GM13977 (cell line): ENCODE results near the gene CHMP4A.
"Not testable (repeated sequence)": the region's sequence is repeated elsewhere in the genome, so short reads cannot be mapped to it uniquely, and the experiment has no call there.

ENCODE experiments used
- DNase-seq: peaks from one replicate; pipeline ENCODE4 v3.0.0; 2012; ENCODE audit warnings: low spot score
- CTCF ChIP-seq: IDR thresholded peaks from 2 replicates; pipeline ENCODE4 v1.5.1; 2012; ENCODE audit warnings: mild to moderate bottlenecking, control low read depth; ENCODE audit not compliant: insufficient read depth; ENCODE audit errors: extremely low read depth, missing control alignments
- in situ Hi-C: fragments of 300-500 bp; cut with MboI; formaldehyde crosslinking; loops from one replicate; pipeline ENCODE4 v1.12.0; 2022; ENCODE audit warnings: low sequenced_read_pairs, low pct_unique_long_range_greater_than_20kb, mixed read lengths, inconsistent platforms; ENCODE audit not compliant: unreplicated experiment

CHMP4A gene

GRCh38 chr14:24232645-24233537 lies 19.6 kb upstream of the CHMP4A start, which contains the start of gene GMPR2:
Gene GMPR2 (plus strand): TSS chr14:24232929. CDS start chr14:24233254, 325 bp downstream.
- in situ Hi-C loops, result no loop called here
- peak; percentile 65 for DNase-seq
- TF ChIP-seq CTCF, result no peak

- TF ChIP-seq CTCF, result no peak
- DNase-seq, result peak; percentile 83
- in situ Hi-C loops, result no loop called here
Observed at GRCh38 chr14:24232121-24232644, 18.9 kb upstream of the CHMP4A start, which contains the start of gene NEDD8. Gene NEDD8 (minus strand): TSS chr14:24232367. CDS start chr14:24232267, 100 bp downstream.

- in situ Hi-C loops, result no loop called here
- TF ChIP-seq CTCF, result no peak
- DNase-seq, result no peak
Observed at GRCh38 chr14:24231263-24232120, 18.2 kb upstream of the CHMP4A start.

GRCh38 chr14:24228902-24229301 lies 15.6 kb upstream of the CHMP4A start:
- no peak for TF ChIP-seq CTCF
- DNase-seq, result no peak
- in situ Hi-C loops, result no loop called here

GRCh38 chr14:24226473-24226872 lies 13.2 kb upstream of the CHMP4A start:
- in situ Hi-C loops, result no loop called here
- no peak for DNase-seq
- no peak for TF ChIP-seq CTCF

- in situ Hi-C loops, result no loop called here
- DNase-seq, result no peak
- no peak for TF ChIP-seq CTCF
Observed at GRCh38 chr14:24224618-24225071, 11.4 kb upstream of the CHMP4A start.

- DNase-seq, in situ Hi-C loops: not testable (repeated sequence)
Observed at GRCh38 chr14:24222987-24223386, 9.7 kb upstream of the CHMP4A start.
